NOMO-1 (cell line): Measurements from ENCODE around the gene CHCHD10.
A peak's percentile ranks its signal among the peaks of the same experiment; 100 is the strongest.

ENCODE experiments used
- DNase-seq, 2 experiments: peaks; one replicate each; lab custom pipeline; 2025; ENCODE audit not compliant: unreplicated experiment in 2 of 2; lab: John Stamatoyannopoulos, UW

Gene CHCHD10

GRCh38 chr22:23751441-23751996 lies 16.3 kb downstream of the CHCHD10 start:
- DNase-seq: no peak

- DNase-seq: peak; percentile 65 to 81
Observed at GRCh38 chr22:23750714-23751440, 16.9 kb downstream of the CHCHD10 start, which contains the start of gene ZNF70. ZNF70 (minus strand) TSS chr22:23751112; CDS start chr22:23745140, 5,972 bp downstream.

GRCh38 chr22:23750367-23750713 lies 17.4 kb downstream of the CHCHD10 start:
- DNase-seq: no peak

- peak; percentile 36 to 71 for DNase-seq
Observed at GRCh38 chr22:23749841-23750301, 17.9 kb downstream of the CHCHD10 start.

GRCh38 chr22:23745791-23746190 lies 22.0 kb downstream of the CHCHD10 start:
- no peak for DNase-seq

GRCh38 chr22:23744485-23744884 lies 23.3 kb downstream of the CHCHD10 start:
- DNase-seq: no peak

- no peak for DNase-seq
Observed at GRCh38 chr22:23744001-23744400, 23.8 kb downstream of the CHCHD10 start.

- DNase-seq: no peak
Observed at GRCh38 chr22:23743303-23743705, 24.5 kb downstream of the CHCHD10 start.

GRCh38 chr22:23742505-23743264 lies 25.1 kb downstream of the CHCHD10 start:
- DNase-seq: no peak

GRCh38 chr22:23737696-23738095 lies 30.1 kb downstream of the CHCHD10 start:
- no peak for DNase-seq

GRCh38 chr22:23728108-23728507 lies 39.7 kb downstream of the CHCHD10 start:
- DNase-seq: peak; percentile 7 to 25

- DNase-seq: no peak
Observed at GRCh38 chr22:23722724-23723123, 45.0 kb downstream of the CHCHD10 start.

- no peak for DNase-seq
Observed at GRCh38 chr22:23722160-23722559, 45.6 kb downstream of the CHCHD10 start.

GRCh38 chr22:23720855-23721254 lies 46.9 kb downstream of the CHCHD10 start:
- DNase-seq: no peak

GRCh38 chr22:23718371-23719165 lies 49.2 kb downstream of the CHCHD10 start:
- no peak for DNase-seq

GRCh38 chr22:23716811-23717801 lies 50.7 kb downstream of the CHCHD10 start:
- peak; percentile 71 to 83 for DNase-seq
